BLaER1 treated with 17β-estradiol and CSF1 and Interleukin-3, amounts not matched to agents 10 nM and 100 nM (cell line): ENCODE data around the gene KRT85.

Experiments used
- H3K27ac ChIP-seq, 11 experiments: shearing (Covaris generic); formaldehyde crosslinking; 2 replicates each; pipeline ENCODE4 v1.8.1; 2022
- H3K27me3 ChIP-seq, 11 experiments: shearing (Covaris generic); formaldehyde crosslinking; 2 replicates each; pipeline ENCODE4 v1.8.1; 2022
- H3K36me3 ChIP-seq, 11 experiments: shearing (Covaris generic); formaldehyde crosslinking; 2 replicates each; pipeline ENCODE4 v1.8.1; 2022
- H3K4me1 ChIP-seq, 10 experiments: shearing (Covaris generic); formaldehyde crosslinking; 2 replicates each; pipeline ENCODE4 v1.8.1; 2022
- H3K4me2 ChIP-seq, 11 experiments: shearing (Covaris generic); formaldehyde crosslinking; 2 replicates each; pipeline ENCODE4 v1.8.1; 2022
- H3K4me3 ChIP-seq, 10 experiments: shearing (Covaris generic); formaldehyde crosslinking; 2 replicates each; pipeline ENCODE4 v1.8.1; 2022
- H3K9ac ChIP-seq, 11 experiments: shearing (Covaris generic); formaldehyde crosslinking; 2 replicates each; pipeline ENCODE4 v1.8.1; 2022
- H3K9me3 ChIP-seq, 11 experiments: shearing (Covaris generic); formaldehyde crosslinking; replicated peaks in 1 of 11; 2 replicates each; pipeline ENCODE4 v1.8.1; 2022
- H4K20me1 ChIP-seq, 11 experiments: shearing (Covaris generic); formaldehyde crosslinking; 2 replicates each; pipeline ENCODE4 v1.8.1; 2022
- Cebpa-rat ChIP-seq, 11 experiments: shearing (Covaris generic); IDR thresholded peaks; 2 replicates each; pipeline ENCODE4 v1.8.1; 2022

KRT85 gene

DNA sequence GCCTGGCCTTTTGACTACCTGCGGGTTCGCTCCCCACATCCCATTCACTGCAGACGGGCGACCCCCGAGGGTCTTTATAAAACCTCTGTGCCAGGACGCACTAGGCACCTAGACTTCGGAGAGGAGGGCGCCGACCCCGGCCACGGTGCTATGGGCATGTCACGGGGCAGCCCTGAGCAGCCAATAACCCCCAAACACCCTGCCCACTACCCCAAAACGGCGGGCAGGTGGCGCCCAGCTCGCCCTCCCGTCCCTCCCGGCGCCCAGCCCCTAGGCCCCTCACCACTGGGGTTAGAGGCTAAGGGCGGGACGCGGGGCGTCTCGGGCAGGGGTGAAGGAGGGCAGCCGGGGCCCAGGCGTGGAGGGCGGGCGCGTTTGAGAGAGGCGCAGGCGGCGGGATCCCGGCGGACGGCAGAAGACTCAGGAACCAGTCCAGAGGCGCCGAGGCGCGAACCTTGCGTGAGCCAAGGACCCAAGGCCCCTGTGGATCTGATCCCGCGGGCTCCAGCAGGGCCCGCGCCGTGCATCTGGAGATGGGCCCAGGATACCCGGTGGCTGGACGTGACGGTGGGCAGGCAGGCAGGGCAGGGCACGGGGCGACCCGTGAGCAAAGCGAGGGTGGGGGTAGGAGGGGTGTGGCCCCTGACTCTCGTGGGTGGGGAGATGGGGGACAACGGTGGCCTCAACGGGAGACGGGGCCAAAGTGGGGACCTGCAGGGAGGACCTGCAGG lies 11.1 kb downstream of the KRT85 start:
- Histone ChIP-seq H3K9ac (no peak overlapping the region), H3K36me3 (no peaks in the 10 kb centered on the region), H3K9me3 (0 out of 22 replicates have a peak, but pooled peaks cover 0 to 6% (median 0%) of the 10 kb centered on the region in 11 experiments), H3K27ac (no peak overlapping the region), H3K27me3 (no peaks in the 10 kb centered on the region), H4K20me1 (no peaks in the 10 kb centered on the region), H3K4me2 (no peak overlapping the region), H3K4me1 (peaks cover 19 to 62% (median 50%) of the 10 kb centered on the region in 10 experiments), H3K4me3 (no peak overlapping the region)
- no peak for TF ChIP-seq Cebpa-rat (IDR thresholded peaks at IDR 0.05)

DNA sequence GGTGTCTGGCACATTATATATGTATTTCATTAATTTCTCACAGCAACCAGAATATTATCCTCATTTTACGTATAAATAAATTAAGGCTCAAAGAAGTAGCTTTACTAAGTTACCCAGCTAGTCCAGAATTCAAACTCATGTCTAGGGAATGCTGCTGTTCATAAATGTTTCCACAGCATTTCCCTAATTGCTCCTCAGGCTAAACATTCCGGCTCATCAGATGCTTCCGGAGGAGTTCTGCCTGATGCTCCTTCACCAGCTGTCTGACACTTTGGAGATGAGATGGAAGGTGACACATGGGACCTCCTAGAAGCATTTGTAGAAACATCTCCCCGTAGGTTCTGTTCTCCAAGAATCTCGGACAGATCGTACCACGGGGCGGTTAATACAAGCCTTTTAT lies 12.1 kb downstream of the KRT85 start:
- Histone ChIP-seq H3K27me3 (no peaks in the 10 kb centered on the region), H3K4me1 (peaks cover 21 to 61% (median 46%) of the 10 kb centered on the region in 10 experiments), H3K4me2 (no peak overlapping the region), H3K9ac (no peak overlapping the region), H3K36me3 (no peaks in the 10 kb centered on the region), H3K27ac (no peak overlapping the region), H3K4me3 (no peak overlapping the region), H3K9me3 (0 out of 22 replicates have a peak, but pooled peaks cover 0 to 6% (median 0%) of the 10 kb centered on the region in 11 experiments), H4K20me1 (no peaks in the 10 kb centered on the region)
- no peak for TF ChIP-seq Cebpa-rat (IDR thresholded peaks at IDR 0.05)

DNA sequence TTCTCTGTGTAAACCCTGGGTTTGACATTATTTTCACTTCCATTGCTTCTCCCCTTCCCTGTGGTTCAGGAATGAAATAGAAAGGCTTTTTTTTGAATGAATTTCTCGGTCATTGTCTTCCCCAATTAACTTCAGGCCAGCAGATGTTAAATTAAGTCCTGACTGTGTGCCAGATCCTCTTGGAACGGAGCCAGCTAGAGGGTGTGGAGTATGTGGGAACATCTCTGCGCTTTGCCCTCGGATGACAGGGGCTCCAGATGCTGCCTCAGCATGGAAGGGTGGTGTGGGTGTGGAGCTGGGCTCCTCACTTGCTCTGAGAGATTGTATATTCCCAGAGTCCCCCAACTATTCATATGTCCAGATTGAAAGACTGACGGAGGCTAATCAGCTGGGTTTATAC lies 13.1 kb downstream of the KRT85 start:
- no peaks in the 10 kb centered on the region for H3K36me3 ChIP-seq
- no peaks in the 10 kb centered on the region for H4K20me1 ChIP-seq
- H3K9me3 ChIP-seq, result 0 out of 22 replicates have a peak, but pooled peaks cover 0 to 6% (median 0%) of the 10 kb centered on the region in 11 experiments
- H3K27me3 ChIP-seq, result no peaks in the 10 kb centered on the region
- H3K4me2 ChIP-seq, result no peak overlapping the region
- H3K9ac ChIP-seq, result no peak overlapping the region
- no peak for TF ChIP-seq Cebpa-rat (IDR thresholded peaks at IDR 0.05)
- H3K27ac ChIP-seq, result no peak overlapping the region
- peaks cover 21 to 62% (median 45%) of the 10 kb centered on the region in 10 experiments for H3K4me1 ChIP-seq
- H3K4me3 ChIP-seq, result no peak overlapping the region

DNA sequence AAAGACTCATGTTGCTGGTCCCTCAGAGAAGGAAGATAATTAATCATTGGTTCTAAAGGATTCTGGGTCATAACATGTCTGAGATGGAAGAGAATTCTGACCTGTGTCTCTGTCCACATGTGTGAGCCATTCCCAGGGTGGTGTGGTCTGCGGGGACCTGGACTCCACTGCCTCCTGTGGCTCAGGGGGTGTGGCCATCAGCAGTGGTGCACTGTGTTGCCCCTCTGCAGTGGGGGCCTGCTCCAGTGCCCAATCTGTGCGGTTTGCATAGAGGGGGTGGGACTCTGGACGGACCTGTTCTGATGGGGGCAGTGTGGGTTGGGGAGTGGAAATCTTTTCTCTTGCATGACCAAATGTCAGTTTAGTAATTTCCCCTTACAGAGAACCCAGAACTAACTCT lies 13.5 kb downstream of the KRT85 start:
- Histone ChIP-seq H3K9me3 (0 out of 22 replicates have a peak, but pooled peaks cover 0 to 6% (median 0%) of the 10 kb centered on the region in 11 experiments), H3K27ac (no peak overlapping the region), H3K27me3 (no peaks in the 10 kb centered on the region), H4K20me1 (no peaks in the 10 kb centered on the region), H3K9ac (no peak overlapping the region), H3K4me3 (no peak overlapping the region), H3K36me3 (no peaks in the 10 kb centered on the region), H3K4me2 (no peak overlapping the region), H3K4me1 (peaks cover 18 to 61% (median 43%) of the 10 kb centered on the region in 10 experiments)
- TF ChIP-seq Cebpa-rat (IDR thresholded peaks at IDR 0.05), result no peak

DNA sequence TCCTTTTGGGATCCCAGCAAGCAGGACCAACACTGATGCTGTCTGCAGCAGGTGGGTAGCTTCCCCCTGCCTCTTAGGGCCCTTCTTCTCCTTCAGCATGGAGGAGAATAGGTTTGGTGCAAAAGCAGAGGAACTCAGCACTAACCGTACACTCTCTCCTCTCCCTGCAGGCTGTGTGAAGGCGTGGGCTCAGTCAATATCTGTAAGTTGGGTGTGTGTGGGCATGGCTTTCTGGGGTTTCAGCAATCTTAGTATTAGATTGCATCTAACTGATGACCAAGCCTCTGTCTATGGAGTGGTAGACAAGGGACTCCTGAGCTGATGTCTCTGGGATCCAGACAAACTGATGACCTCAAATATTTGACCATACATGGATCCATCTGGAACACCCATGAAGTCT lies 14.3 kb downstream of the KRT85 start:
- H3K4me1 ChIP-seq, result peaks cover 12 to 58% (median 34%) of the 10 kb centered on the region in 10 experiments
- 0 out of 22 replicates have a peak, but pooled peaks cover 0 to 6% (median 0%) of the 10 kb centered on the region in 11 experiments for H3K9me3 ChIP-seq

DNA sequence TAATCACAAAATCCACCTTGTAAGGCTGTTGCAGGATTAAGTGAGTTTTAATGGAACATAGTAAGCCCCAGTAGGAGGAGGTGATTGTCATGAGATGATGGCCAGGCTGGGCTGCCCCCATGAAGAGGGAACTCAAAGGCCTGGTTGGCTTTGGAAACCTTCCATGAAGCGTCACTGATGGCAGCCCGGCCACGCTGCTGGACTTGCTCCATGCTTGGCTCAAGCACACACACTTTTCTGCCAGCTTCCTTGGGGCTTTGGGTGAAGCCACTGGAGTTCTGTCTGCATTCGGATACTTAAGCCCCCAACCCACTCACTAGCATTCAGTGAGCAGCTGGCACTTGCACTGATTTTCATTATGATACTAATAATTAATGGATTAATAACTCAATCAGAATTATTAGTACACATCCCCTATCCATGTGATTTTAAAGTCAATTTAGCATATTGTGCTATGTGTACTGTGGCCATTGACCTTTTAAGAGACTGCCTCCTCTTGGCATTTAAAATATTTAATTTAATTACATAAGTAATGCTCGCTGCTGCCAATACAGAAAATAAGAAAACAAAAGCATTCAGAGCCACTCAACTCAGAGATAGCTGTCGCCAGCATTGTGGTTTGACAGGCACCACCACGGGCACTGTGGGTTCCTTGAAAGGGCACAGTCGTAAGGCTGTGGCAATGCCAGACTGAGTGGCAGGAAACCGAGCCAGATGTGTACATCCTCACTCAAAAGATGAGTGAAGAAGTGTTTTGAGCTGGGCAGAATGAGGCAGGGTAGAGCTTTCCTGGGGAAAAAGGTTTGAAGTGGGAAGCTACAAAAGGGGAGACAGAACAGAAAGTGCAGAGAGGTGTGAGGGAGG lies 15.9 kb downstream of the KRT85 start:
- Histone ChIP-seq H3K27ac (peak overlapping the region in 5 of 11 experiments; percentile 4 to 47 (median 32); a peak in 7 of 22 replicates), H4K20me1 (no peaks in the 10 kb centered on the region), H3K4me1 (peaks cover 19 to 62% (median 41%) of the 10 kb centered on the region in 10 experiments), H3K9me3 (0 out of 22 replicates have a peak, but pooled peaks cover 0 to 4% (median 0%) of the 10 kb centered on the region in 11 experiments), H3K9ac (no peak overlapping the region), H3K4me3 (no peak overlapping the region), H3K4me2 (peak overlapping the region; percentile 45 to 74 (median 67)), H3K36me3 (no peaks in the 10 kb centered on the region), H3K27me3 (no peaks in the 10 kb centered on the region)
- TF ChIP-seq Cebpa-rat (IDR thresholded peaks at IDR 0.05), result peak in 4 of 11 experiments; percentile 54 to 69 (median 54); a peak in 5 of 22 replicates

More for the DNA sequence above, 14.3 kb downstream of the KRT85 start:
- Histone ChIP-seq H3K27ac (no peak overlapping the region; a peak in 1 of 22 replicates), H3K4me3 (no peak overlapping the region), H4K20me1 (no peaks in the 10 kb centered on the region), H3K27me3 (no peaks in the 10 kb centered on the region), H3K36me3 (no peaks in the 10 kb centered on the region), H3K9ac (no peak overlapping the region), H3K4me2 (peak overlapping the region in 3 of 11 experiments; percentile 45 to 67 (median 64); a peak in 2 of 22 replicates)
- TF ChIP-seq Cebpa-rat (IDR thresholded peaks at IDR 0.05), result no peak

DNA sequence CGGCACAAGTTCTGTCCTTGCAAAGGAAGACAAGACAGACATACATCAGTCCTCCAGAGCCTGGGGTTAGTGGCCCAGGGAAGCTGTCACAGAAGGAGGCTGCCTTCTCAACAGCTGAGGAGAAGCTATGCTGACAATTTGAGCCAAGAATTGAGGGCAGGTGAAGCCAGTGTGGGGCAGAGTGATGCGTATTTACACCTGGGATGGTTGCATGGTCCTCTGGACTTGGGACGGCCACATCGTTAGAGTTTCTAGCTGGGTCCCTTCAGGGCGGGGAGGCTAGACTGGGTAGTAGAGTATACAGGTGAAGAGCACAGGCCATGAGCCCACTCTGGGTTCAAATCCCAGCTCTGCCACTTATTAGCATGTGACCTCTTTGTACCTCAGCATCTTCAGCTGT lies 16.5 kb downstream of the KRT85 start:
- no peak for TF ChIP-seq Cebpa-rat (IDR thresholded peaks at IDR 0.05)
- H3K4me1 ChIP-seq, result peaks cover 25 to 68% (median 48%) of the 10 kb centered on the region in 10 experiments
- peak overlapping the region in 2 of 11 experiments; percentile 4 to 39; a peak in 3 of 22 replicates for H3K27ac ChIP-seq
- H3K4me3 ChIP-seq, result no peak overlapping the region
- H3K9ac ChIP-seq, result no peak overlapping the region
- no peaks in the 10 kb centered on the region for H3K9me3 ChIP-seq
- H3K27me3 ChIP-seq, result no peaks in the 10 kb centered on the region
- H3K36me3 ChIP-seq, result no peaks in the 10 kb centered on the region
- peak overlapping the region; percentile 45 to 74 (median 67); a peak in 20 of 22 replicates for H3K4me2 ChIP-seq
- no peaks in the 10 kb centered on the region for H4K20me1 ChIP-seq

DNA sequence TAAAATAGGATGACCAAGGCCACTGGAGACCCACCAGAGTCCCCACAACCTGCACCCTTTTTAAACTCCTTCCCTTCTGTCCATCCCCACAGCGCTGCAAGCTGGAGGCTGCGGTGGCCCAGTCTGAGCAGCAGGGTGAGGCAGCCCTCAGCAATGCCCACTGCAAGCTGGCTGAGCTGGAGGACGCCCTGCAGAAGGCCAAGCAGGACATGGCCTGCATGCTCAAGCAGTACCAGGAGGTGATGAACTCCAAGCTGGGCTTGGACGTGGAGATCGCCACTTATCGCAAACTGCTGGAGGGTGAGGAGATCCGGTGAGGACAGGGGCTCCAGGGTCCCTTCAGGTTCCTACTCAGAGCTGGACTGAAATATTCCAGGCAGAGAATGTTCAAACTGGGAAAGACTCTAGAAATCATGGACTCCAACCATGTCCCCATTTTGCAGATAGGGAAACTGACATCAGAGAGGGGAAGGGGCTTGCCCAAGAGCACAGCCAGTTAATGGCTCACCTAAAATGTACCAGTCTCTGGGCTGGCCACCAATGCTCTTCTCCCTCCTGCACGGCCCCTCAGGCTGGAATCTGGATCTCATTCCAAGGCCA lies 17.2 kb downstream of the KRT85 start:
- Histone ChIP-seq H3K27ac (no peak overlapping the region), H3K4me1 (peaks cover 26 to 72% (median 49%) of the 10 kb centered on the region in 10 experiments), H3K9ac (no peak overlapping the region), H3K9me3 (no peaks in the 10 kb centered on the region), H3K27me3 (no peaks in the 10 kb centered on the region), H3K4me2 (peak overlapping the region in 5 of 11 experiments; percentile 4 to 67 (median 27); a peak in 6 of 22 replicates), H4K20me1 (no peaks in the 10 kb centered on the region), H3K36me3 (no peaks in the 10 kb centered on the region), H3K4me3 (no peak overlapping the region)
- TF ChIP-seq Cebpa-rat (IDR thresholded peaks at IDR 0.05), result no peak
